ENCODE results near the gene C12orf60.

C12orf60 gene

GRCh38 chr12:14871247-14871646, 67.8 kb downstream of the C12orf60 start:
- no peaks in the 10 kb centered on the region for H3K27me3 ChIP-seq (ENCODE audit: control insufficient read depth in 2 of 2, insufficient read depth in 2 of 2, low read length in 2 of 2)
- no peaks in the 10 kb centered on the region for H3K9me3 ChIP-seq (ENCODE audit: control insufficient read depth in 2 of 2, low read length in 2 of 2)
- no peaks in the 10 kb centered on the region for H3K4me1 ChIP-seq (ENCODE audit: control insufficient read depth in 2 of 2, insufficient read depth in 2 of 2, low read length in 2 of 2)
- no peak overlapping the region for H3K4me3 ChIP-seq (ENCODE audit: low read length in 2 of 2)
- no peak overlapping the region for H3K9ac ChIP-seq (ENCODE audit: low read depth in 1 of 2, low read length in 2 of 2)
- H3K27ac ChIP-seq (ENCODE audit: low read depth in 2 of 2, low read length in 2 of 2) = no peak overlapping the region
- H3K36me3 ChIP-seq (ENCODE audit: control insufficient read depth in 2 of 2, insufficient read depth in 2 of 2, low read length in 2 of 2) = no peaks in the 10 kb centered on the region

- H3K27me3 ChIP-seq (ENCODE audit: control insufficient read depth in 2 of 2, insufficient read depth in 2 of 2, low read length in 2 of 2) = no peaks in the 10 kb centered on the region
- no peak overlapping the region for H3K4me3 ChIP-seq (ENCODE audit: low read length in 2 of 2)
- H3K36me3 ChIP-seq (ENCODE audit: control insufficient read depth in 2 of 2, insufficient read depth in 2 of 2, low read length in 2 of 2) = no peaks in the 10 kb centered on the region
- no peaks in the 10 kb centered on the region for H3K4me1 ChIP-seq (ENCODE audit: control insufficient read depth in 2 of 2, insufficient read depth in 2 of 2, low read length in 2 of 2)
- no peaks in the 10 kb centered on the region for H3K9me3 ChIP-seq (ENCODE audit: control insufficient read depth in 2 of 2, low read length in 2 of 2)
- no peak overlapping the region for H3K9ac ChIP-seq (ENCODE audit: low read depth in 1 of 2, low read length in 2 of 2)
- no peak overlapping the region for H3K27ac ChIP-seq (ENCODE audit: low read depth in 2 of 2, low read length in 2 of 2)
Observed at GRCh38 chr12:14871886-14872285, 68.4 kb downstream of the C12orf60 start.

DNA sequence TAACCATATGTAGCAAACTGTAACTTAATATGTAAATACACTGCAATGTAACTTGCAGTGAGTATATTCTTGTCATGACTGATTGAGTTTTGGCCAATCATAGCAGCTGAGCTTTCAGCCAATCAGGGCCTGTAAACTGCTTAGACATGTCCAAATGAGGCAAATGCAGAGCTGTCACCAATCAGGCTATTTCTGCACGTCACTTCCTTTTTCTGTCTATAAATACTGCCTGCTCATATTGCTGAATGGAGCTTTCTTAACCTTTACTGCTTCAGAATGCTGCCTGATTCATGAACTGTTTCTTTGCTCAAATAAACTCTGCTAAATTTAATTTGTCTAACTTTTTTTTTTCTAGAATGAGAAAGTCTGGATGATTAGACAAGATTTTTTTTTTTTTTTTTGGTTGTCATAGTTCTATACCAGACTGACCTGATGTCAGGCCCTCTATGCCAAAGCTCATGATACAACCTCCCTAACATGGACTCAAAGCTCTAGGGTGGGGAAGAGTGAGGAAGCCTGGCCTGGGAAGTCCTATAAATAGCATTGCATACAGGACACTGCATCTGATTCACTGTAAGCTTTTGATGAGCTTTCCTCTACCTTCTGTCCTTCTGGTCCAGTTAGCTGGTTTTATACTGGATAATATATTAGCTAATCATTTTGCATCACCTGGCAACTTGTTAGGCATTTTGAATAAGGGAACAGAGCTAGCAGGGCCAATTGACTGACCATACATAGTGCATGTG, 70.1 kb downstream of the C12orf60 start:
- Histone ChIP-seq H3K27ac (ENCODE audit: low read depth in 2 of 2, low read length in 2 of 2) (no peak overlapping the region), H3K36me3 (ENCODE audit: control insufficient read depth in 2 of 2, insufficient read depth in 2 of 2, low read length in 2 of 2) (no peaks in the 10 kb centered on the region), H3K27me3 (ENCODE audit: control insufficient read depth in 2 of 2, insufficient read depth in 2 of 2, low read length in 2 of 2) (no peaks in the 10 kb centered on the region), H3K4me3 (ENCODE audit: low read length in 2 of 2) (no peak overlapping the region), H3K9me3 (ENCODE audit: control insufficient read depth in 2 of 2, low read length in 2 of 2) (no peaks in the 10 kb centered on the region), H3K4me1 (ENCODE audit: control insufficient read depth in 2 of 2, insufficient read depth in 2 of 2, low read length in 2 of 2) (no peaks in the 10 kb centered on the region), H3K9ac (ENCODE audit: low read depth in 1 of 2, low read length in 2 of 2) (no peak overlapping the region)
